CD4-positive, alpha-beta T cell treated with Interleukin-4 for 4 hours (primary cell): ENCODE measurements around the gene SRP14.
"Not testable (repeated sequence)": the region's sequence is repeated elsewhere in the genome, so short reads cannot be mapped to it uniquely, and the experiment has no call there.

Experiments used
- DNase-seq: peaks from one replicate; pipeline ENCODE4 v3.0.0-alpha.2; 2020

SRP14 gene

DNA sequence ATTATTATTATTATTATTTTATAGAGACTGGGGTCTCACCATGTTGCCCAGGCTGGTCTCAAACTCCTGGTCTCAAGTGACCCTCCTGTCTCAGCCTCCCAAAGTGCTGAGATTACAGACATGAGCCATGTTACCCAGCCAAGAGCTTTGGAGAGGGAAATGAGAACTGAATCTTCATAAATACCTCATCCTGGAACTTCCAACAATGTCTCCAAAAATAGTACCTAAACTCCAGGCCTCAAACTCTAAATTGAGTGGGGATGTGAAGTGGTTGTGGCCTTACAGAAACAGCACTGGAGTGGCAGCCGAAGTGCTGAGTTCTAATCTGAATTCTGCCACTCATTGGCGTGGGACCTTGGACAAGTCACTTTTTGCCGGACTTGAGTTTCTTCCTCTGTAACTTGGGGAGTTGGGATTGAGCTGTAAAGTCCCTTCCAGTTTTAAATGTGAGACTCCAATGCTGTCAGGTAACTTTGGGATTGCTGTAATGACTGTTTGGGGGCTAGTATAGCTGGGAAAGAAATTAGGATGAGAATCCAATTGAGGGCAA, 10.0 kb upstream of the SRP14 start:
- DNase-seq: no peak

DNA sequence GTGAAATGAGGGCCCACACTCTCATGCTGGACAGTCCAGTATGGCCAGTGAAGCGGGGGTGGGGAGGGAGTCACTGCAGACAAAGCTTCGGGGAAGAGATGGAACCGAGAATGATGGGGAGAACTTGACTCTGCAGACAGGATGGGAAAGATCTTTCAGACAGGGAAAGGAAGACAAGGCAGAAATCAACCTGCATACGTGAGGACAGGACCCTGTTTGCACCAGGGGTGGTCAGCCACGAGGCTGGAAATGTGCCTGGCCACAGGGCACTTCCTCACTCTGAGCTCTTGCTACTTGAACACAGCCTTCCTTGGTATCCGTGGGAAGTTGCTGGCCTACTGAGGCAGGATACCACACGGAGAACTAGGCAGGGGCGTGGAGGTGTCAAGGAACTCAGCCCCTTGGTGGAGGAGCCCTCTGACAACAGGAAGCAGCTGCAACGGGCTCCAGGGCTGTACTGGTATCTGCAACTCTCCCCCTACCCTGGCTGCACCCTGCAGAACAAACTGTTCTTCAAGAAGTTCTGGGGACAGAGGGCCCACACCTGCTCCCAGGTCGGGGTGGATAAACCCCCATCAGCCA, 9.3 kb upstream of the SRP14 start:
- DNase-seq: no peak

DNA sequence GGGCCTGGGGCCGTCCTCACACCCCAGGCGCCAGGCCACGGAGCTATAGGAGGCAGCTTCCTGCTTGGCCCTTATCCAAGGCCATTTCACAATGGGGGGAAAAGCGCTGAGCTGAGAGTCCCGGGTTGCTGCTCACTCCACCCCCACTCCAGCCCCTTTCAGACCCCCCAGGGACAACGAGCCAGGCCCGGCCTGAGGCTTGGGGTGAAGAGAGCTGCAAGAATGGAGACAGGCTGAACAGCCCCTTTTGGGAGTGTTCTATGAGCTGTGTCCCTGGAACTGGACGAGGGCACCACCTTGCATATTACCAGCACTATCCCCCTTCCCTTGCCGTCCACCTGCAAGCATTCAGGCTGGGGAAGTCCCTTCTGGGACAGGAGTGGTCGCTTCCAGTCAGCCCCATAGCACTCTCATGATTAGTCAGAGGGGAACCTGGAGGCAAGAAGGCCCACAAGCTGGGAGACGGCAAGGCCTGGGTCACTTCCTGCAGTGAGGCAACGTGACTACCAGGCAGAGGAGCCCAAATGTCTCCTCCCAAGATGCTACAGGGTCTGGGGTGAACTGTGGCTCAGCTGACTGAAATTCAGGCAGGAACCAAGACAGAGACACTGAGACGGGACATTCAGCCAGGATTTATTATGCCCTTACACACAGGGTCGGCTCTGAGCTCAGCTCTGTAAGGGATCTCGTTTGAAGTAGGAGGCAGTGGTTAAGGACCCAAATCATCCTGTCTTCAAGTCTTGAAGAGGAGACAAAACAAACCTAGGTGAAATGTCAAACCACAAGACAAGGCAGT, 8.6 kb upstream of the SRP14 start:
- DNase-seq: peak; percentile 67

DNA sequence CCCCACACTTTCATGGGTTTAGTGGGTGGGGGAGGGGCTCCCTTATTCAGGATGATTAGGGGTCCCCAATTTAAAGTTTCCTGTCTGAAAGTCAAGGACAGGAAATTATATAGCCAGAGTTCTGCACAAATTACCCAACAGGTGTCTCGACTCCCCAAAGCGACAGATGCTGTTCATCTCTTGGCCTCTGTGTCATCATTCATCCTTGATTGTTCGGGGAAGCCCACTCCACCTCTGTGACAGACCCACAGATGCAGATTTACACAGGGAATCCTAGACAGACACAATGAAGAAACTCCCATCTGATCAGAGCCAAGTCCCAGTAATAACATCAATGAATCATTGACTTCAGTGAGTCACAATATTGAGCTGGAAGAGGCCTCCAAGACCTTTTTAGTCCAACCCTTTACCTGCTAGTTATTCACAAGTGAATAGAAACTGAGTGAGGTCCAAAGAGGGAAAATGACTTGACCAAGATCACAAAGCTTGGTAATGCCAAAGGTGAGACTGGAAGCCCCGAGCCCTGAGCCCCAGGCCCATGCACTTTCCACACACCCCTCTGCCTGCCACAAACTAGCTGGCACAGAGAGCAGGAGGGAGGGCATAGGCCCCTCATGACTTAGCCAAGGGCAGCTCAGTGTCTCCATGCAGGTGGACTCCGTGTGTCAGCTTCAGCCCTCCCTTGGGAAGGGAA, 7.9 kb upstream of the SRP14 start:
- no peak for DNase-seq

DNA sequence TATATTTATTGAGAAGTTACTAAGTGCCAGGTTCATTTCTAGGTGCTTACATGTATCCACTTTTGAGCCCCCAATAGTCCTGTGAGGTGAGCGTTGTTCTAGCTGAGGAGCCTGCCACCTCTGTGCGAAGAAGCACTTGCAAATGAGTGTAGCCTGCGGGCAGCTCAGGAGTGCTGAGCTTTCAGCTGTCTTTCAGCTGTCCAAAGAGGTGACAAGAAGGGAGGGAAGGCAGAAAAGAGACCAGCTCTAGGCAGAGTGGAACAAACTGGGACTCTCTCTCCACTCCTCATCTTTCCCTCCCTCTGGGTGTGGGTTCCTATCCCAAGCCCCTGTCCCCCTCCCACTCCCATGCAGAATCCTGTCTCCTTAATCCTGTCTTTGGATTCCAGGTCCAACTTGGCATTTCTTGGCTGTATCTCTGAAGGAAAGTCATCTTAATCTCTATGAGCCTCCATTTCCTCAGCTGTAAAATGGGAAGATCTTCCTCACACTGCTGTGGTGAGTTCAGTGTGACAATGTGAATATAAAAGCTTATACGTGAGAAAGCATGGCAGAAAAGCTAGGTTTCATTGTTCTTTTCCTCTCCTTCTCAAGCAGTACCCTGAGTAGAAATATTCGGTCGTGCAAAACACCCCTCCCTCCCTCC, 6.7 kb upstream of the SRP14 start:
- no peak for DNase-seq

DNA sequence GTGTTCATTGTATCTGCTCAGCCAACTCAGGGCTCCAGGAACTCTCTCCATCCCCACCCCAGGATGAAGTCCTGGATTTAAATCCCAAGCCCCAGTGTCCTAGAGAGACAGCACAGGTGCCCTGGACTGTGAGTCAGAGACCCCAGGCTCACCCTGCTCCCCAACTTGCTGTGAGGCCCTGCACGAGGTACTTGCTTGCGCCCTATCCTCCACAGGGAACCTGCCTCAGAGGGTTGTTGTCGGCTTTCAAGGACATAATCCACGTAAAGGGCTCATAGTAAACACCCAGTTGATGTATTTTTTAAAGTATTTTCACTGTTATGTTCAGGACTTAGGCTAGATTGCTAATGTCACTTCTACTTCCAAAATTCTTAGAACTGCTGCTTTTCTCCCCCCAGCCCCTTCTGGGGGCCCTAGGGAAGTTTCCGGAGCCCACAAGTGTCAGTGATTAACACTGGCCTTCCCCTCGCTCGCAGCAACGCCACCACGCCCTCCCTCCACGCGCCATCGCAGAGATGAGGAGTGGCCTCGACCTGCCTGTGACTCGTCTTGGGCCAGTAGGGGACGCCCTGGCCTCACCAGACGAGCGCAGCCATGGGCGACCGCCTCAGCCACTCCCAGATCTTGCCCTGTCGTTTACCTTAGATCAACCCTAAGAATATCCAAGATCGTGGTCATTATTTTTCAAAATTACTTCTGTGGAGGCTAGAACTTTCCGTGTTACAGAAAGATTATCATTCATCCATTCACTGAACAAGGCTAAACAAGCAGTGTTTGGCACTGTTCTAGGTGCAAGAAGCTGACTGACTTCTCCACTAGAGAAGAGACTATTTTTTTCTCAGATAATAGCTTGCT, 6.0 kb upstream of the SRP14 start:
- peak; percentile 85 for DNase-seq

DNA sequence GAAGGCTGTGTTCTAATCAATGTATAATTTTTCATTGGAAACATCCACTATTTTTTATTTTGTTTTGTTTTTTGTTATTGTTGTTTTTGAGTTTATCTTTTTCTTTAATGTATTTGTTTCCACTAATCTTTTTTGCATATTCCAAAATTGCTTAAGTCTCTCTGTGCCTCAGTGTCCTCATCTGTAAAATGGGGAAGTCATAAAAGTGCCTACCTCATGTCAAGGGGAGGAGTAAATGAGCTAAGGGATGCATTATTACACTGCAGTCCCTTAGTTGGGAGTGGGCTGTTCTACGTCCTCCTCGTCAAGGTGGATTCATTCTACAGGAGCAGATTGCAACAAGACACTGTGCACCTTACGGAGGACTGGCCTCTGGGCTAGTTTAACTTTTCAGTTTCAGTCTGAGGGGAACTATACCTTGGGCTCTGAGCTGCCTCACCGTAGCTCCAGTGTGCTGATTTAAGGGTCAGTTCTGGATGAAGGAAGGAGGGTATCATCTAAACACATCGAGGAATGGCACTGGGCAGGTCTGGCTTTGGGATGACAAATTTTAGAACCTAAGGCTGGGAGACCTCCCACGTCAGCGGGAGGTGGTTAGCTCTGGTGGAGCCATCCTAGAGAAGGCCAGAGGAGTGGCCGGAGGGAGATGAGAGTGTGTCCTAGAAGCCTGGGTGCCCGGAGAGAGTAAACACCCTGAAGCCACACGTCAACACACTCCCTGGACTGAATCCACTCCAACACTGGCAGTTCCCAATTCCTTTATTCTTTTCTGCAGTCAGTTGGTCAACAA, 5.1 kb upstream of the SRP14 start:
- no peak for DNase-seq

DNA sequence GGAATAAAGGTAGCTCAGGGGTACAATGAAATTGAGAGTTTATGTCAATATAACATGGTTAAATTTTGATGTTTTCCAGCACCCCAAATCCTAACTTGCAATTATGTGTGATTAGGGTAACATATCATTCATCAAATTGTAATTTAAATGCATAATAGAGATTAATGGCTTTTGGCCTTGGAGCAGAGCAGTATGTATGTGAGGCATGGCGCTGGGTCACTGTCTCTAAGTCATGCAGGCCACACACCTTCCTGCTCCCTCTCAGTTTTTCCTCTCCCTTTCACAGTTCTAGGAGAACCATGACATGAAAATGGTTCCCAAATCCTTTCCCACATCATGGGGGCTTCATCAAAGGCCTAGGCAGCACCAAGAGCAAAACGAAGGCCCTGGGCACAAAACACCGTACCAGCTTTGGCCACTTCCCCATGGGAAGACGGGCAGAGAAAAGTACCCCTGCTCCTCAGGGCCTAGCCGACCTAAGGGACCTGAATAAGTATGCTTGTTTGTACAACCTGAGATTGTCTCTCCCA, 3.9 kb upstream of the SRP14 start:
- no peak for DNase-seq

DNA sequence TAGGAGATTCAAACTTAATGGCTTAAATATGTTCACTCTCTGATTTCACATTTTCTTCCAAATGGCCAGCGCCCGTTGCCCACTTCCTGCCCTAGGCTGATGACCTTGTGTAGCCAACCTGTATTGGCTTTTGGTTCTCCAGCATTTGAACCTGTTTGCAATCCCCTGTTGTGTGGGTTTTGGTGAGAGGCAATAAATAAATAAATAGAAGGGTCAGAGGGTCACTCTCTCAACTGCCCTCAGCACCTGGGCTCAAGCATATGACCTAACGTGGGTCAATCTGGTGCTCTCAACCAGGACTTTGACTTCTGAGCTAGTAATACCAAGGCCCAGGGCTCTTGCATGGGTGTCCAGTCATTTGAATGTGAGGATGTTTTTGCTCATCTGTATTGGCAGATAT, 1.8 kb upstream of the SRP14 start:
- DNase-seq: no peak

DNA sequence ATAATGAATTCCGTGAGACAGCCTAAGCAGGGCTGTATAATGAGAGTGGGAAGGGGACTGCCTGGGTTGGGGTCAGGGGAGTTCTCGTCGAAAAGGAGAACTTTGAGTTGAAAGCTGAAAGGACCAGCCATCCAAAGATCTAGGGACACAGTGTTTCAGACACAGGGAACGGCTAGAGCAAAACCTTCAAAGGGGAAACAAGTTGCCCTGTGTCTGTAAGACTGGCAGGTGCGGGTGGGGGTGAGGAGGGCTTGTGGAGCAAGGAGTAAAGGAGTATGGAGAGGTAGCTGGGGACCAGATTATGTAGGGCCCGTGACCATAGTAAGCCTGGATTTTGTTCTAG, 1.3 kb upstream of the SRP14 start:
- no peak for DNase-seq

DNA sequence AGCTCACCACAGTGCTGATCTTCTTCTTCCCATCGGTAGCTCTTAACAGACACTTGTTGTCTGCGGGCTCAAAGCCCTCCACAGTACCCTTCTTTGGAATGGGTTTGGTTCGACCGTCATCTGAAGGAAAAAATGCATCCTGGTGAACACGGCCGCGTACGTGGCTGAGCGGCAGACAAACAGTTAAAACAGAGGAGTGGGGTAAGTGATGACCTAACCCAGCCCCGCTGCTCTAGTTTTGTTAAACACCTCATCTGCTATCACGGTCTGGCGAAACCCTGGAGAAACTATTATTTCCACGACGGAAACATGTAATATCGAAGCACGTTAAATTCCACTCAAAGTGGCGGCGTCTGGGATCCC, 725 bp downstream of the SRP14 start:
- DNase-seq: no peak

DNA sequence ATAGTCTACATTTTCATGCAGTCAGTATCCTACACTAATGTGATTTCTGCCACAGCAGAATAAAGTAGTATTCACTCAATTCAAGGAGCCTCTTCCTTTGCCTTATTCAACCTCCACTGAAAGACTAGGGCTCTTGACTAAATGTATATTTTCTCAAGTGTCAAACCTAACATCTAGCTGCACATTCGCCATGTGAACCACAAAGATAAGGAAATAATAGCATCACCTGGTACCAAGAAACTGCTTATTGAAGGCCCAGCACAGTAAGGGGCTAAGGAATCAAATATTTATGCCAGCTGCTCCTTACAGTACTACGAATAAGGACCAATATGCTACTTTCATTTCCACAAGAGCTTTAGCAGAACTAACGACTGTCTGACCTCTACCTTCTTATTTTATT, 1.3 kb downstream of the SRP14 start:
- DNase-seq: no peak

DNA sequence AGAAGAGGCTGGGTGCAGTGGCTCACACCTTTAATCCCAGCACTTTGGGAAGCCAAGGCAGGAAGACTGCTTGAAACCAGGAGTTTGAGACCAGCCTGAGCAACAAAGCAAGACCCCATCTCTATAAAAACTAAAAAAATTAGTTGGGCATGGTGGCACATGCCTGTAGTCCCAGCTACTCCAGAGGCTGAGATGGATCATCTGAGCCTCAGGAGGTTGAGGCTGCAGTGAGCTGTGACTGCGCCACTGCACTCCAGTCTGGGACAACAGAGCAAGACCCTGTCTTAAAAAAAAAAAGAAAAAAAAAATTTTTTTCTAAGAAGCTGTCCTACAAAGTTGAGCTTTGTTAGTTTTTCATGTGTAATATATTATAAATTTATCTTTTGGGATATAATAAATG, 3.8 kb downstream of the SRP14 start:
- not testable (repeated sequence) for DNase-seq

DNA sequence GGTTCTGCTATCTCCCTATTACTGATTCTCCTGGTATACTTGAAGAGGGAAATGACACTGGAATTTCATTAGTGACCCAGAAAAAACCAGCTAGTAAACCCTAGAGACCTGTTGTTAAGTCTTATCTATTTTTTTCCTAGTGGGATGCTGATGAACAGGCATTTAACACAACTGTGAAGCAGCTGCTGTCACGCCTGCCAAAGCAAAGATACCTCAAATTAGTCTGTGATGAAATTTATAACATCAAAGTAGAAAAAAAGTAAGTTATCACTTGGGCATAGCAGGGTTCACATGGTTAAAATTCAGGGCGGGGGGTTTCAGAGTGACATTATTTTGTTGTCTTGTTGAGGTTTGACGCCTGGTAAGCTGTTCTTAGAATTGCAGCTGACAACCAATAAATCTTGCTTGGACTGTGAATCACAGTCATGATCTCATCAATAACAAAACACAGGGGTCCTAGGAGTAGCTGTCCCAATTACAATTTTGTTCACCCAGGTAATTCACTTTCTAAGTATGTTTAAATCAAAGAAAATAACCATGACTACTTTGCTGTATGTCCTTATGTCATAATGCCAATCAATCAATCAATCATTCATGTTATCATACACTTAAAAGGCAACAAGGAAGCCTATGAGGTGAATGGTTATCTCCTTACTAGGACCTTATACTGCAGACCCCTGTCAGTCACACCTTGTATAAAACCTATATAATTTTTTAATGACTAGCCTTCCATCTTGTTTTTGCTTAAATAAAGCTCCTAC, 4.6 kb downstream of the SRP14 start:
- DNase-seq: no peak

DNA sequence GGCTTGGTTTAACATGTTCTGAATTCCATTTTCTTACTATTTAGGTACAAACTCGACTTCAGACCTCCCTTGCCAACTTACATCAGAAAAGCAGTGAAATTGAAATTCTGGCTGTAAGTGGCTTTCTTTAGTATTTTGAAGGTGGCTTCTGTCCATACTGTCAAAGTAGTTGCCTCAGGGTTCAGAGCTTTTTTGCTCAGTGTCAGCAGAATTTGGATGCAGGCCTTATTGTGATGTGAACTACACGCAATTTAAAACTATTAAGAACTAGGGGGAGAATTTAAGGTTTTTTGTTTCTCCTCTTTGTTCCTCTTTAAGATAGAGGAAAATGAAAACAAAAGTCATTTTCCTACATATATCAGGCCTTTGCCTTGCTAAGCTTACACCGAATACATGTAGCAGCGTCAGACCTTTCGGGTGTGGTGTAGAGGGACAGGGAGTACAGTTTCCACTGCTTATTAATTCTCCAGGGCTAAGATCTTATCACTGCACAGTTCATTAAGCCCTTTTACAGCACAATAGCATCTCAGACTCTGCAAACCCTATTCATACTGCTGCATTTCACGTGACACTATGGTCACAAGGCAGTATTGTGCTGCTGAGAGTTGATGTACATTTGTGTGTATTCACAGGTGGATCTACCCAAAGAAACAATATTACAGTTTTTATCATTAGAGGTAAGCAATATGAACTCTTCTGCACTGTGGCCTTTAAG, 6.7 kb downstream of the SRP14 start:
- no peak for DNase-seq

DNA sequence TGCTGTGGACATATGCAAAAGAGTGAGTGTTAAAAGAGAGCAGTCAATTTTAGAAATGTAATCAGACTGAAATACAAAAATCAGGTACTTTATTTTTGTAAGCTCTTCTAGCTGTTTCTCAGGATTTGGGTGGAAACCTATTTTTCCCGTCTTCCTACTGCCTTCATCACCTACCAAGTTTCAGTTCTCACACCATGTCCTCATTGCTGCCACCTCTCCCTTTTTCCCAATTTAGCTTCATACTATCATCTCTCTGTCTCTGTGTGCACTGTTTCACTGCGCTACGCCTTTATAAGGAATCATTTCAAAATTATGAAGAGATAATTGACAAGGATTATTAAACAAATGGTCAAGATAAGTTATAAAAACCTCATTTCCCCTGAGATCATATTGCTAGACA, 7.7 kb downstream of the SRP14 start:
- no peak for DNase-seq

DNA sequence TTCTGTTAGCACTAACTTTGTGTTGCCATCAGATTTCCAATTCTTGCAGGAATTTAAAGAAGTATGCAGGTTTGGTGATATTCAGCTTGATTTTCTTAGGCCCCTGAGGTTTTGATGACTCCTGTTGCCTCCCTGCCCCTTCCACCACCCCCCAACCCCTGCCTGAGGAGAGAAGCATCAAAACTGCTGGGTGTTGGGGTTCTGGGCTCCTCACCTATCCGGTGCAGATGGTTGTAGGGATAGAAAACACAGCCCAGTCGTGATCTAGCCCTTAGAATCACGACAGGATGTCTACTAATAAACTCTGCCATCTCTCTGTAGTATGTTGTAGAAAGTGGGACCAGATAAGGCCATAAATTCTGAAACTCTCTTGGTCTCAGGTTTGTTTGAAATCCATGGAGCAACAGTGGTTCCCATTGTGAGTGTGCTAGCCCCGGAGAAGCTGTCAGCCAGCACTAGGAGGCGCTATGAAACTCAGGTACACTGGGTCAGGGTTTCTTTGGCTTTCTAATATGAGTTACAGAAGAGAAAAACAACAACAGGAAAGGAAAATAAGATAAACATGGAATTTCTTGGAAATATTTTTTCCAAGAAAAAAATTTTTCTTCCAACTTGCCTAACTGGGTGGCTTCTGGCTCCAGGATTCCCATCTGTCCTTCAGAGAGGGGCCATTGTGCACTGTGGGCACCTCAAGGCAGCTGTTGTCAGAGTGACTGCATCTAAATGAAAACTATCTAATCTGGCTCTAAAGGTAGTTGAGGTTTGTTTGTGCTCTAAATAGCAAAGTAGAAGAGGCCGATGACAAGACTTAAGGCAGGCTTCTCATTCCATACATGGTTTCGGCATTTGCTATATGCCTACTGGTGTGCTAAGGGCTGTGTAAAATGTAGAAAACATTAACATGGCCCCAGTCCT, 8.7 kb downstream of the SRP14 start:
- DNase-seq: no peak

DNA sequence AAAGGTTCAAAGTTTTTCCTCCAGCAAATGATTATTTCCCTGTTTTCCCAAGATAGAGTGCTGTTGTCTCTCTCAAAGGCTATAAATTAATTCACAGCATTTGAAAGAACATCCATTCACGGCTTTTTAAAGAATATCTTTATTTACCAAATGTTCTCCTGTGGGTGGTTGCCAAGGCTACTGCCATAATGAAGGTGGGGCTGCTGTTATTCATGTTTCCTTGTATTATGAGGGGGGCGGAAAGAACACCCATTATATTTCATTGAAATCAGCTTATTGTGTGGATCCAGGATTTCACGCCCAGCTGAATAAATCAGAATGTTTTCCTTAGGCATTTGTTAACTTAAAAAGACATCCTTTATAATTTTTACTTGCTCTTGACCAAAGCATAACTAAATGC, 10.1 kb downstream of the SRP14 start:
- no peak for DNase-seq

DNA sequence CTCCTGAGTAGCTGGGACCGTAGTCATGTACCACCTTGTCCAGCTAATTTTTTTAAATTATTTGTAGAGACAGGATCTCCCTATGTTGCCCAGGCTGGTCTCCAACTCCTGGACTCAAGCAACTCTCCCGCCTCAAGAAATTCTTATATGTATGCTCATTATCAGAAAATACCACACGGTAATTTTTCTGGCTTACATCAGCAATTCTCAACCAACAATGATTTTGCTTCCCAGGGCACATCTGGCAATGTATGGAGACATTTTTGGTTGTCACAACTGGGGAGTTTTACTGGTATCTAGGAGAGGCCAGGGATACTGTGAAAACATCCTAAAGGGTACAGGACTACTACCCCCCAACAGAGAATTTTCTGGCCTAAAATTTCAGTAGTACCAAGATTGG, 10.8 kb downstream of the SRP14 start:
- DNase-seq: no peak
